GM12891 (cell line): ENCODE data around the gene BAZ1B.

Experiments
- PAX5 ChIP-seq: IDR thresholded peaks from 2 replicates; pipeline ENCODE4 v1.6.1; 2011; ENCODE audit warnings: low read length, moderate library complexity, mild to moderate bottlenecking; ENCODE audit not compliant: insufficient read depth, severe bottlenecking
- POLR2A ChIP-seq: IDR thresholded peaks from 2 replicates; pipeline ENCODE4 v1.6.1; 2011; ENCODE audit warnings: low read depth, low read length, control low read depth
- POLR2AphosphoS5 ChIP-seq: IDR thresholded peaks from 2 replicates; pipeline ENCODE4 v1.6.1; 2011; ENCODE audit warnings: low read depth, low read length, control low read depth
- POU2F2 ChIP-seq: IDR thresholded peaks from 2 replicates; pipeline ENCODE4 v1.6.1; 2011; ENCODE audit warnings: low read depth, mild to moderate bottlenecking, control low read depth, low read length, moderate library complexity
- SPI1 ChIP-seq: IDR thresholded peaks from 2 replicates; pipeline ENCODE4 v1.6.1; 2011; ENCODE audit warnings: low read depth, low read length, control low read depth
- TAF1 ChIP-seq: IDR thresholded peaks from 2 replicates; pipeline ENCODE4 v1.6.1; 2011; ENCODE audit warnings: low read depth, low read length, control low read depth

GRCh38 chr7:73489976-73490375, 32.1 kb downstream of the BAZ1B start:
- TF ChIP-seq POLR2A (no peak), POU2F2 (no peak), TAF1 (no peak), POLR2AphosphoS5 (no peak), SPI1 (no peak), PAX5 (no peak)
